Metanephros (tissue), 1 donor: ENCODE data around the gene LACTBL1. TPM values are rescaled to one million over a fixed set of nuclear protein-coding genes. Genes with fewer than 3 reads are reported as not detected.

Experiments
- total RNA-seq: library from RNA; depleted of rRNA; stranded (reverse); fragments of >200 nt; gene quantifications from one replicate; pipeline ENCODE4 v1.2.3, GENCODE V29; 2014

LACTBL1 gene, protein sequence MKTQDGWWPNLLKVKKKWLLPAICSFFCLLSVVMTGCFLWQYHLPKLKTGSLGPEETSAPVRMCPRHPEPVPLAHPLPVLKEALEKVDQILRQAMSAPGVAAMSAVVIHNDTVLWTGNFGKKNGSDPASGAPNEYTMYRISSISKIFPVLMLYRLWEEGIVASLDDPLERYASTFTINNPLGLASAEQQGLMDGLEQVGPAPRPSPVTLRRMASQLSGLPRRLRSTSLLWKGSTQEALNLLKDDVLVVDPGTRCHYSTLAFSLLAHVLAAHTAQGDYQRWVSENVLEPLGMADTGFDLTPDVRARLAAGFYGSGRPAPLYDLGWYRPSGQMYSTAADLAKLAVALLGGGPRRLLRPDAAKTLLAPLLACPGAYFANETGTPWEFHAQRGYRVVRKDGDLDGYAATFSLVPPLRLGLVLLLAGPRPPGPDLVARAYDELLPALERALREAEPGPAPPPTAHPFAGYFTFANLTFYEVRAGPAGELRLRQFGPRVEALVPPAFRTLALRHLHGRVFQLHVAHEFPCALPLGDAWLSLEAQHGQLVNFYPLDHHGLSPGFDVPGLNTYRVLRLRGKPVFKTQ
- total RNA-seq, result not detected

DNA sequence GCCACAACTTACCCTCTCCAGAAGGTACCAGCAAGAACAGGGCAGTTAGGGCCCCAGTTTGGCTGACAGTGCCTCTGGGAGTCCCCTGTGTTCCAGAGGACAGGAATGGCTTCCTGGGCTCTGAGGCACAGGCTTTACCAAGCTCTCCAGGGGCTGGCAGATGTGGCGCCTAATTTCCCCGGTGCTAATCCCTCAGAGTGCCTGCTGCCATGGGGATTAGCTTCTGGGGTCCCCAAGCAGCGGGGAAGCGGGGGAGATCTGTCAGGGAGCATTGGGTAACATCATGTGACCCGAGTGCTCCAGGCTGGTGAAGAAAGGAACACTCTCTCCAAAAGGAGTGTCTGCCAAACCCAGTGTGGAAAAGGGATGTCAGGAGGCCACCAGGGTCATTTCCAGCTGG lies at the start of gene LACTBL1:
Gene LACTBL1 (minus strand): TSS at position 107 of the 400 bp plus-strand sequence. CDS start 550 bp downstream, outside the sequence.

DNA sequence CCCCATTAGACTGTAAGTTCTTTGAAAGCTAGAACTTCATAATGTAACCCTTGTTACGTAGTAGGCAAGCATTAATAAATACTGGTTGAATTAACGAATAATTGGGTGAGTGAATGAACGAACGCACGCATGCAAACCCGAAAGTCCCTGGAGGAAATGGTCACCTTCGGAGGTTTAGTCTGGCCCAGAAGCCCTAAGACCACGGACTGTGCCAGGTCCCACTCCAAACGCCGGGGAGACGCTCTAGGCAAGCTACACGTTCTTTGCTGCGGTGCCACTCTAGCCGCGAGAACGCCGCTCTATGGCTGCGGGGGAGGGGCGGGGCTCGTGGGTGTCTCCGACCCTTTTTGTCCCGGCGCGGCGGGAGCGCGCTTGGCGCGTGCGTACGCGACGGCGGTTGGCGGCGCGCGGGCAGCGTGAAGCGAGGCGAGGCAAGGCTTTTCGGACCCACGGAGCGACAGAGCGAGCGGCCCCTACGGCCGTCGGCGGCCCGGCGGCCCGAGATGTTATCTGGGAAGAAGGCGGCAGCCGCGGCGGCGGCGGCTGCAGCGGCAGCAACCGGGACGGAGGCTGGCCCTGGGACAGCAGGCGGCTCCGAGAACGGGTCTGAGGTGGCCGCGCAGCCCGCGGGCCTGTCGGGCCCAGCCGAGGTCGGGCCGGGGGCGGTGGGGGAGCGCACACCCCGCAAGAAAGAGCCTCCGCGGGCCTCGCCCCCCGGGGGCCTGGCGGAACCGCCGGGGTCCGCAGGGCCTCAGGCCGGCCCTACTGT lies 46.6 kb upstream of the LACTBL1 start, which contains the start of gene KDM1A:
Gene KDM1A (plus strand): TSS at position 375 of the 769 bp plus-strand sequence. CDS start 129 bp downstream, at position 504.

Other genes with a start within 250 kb of the LACTBL1 start
- not detected for gene TEX46, start 43.0 kb upstream of the LACTBL1 start, total RNA-seq
- 114 TPM for gene KDM1A, start 46.6 kb upstream of the LACTBL1 start, total RNA-seq
- 24.3 TPM for gene LUZP1, start 196.0 kb upstream of the LACTBL1 start, total RNA-seq
- gene HTR1D, start 244.6 kb upstream of the LACTBL1 start, total RNA-seq, result 0.12 TPM